NCI-H748 treated with DMSO at 0.1 percent for 48 hours (cell line): ENCODE data around the gene PACSIN2.

Experiments
- DNase-seq: peaks from one replicate; lab custom pipeline; 2025; lab: John Stamatoyannopoulos, UW

The PACSIN2 gene

DNA sequence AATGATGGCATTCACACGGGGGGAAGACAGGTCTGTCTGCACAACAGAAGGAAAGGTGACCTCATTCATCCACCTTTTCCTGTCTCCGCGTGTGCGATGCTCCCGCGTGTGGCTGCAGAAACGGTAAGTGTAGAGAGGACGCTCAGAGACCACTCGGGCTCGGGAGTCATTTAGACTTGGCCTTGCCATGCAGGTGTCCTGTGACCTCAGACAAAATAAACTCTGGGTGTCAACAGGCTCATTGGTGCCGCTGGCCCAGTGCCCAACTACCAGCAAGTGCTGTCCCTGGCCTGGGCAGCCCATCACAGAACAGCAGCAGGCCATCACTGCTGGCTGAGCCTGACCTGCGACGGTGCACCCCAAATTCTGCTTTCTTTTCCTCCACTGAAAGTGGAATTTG lies 109.7 kb downstream of the PACSIN2 start:
- no peak for DNase-seq

DNA sequence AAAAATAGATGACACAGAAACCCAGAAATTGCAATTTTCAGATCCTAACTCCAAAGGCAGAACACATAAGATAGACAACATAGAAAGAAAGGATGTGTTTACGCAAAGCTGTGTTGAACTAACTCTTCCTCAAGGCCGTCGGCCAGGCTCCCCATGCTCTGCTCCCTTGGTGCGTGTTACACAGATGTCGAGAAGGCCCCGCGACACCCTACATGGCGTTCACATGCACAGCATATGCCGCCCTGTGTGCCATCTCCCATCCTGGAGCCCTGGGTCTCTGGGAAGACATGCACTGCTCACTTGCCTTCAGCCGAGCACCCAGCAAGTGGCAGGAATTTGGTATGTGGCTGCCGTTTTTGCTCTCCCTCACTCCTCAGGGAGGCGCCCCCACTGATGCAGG lies 110.9 kb downstream of the PACSIN2 start:
- DNase-seq, result no peak

GRCh38 chr22:42902875-42903510 lies 112.0 kb downstream of the PACSIN2 start:
- no peak for DNase-seq

DNA sequence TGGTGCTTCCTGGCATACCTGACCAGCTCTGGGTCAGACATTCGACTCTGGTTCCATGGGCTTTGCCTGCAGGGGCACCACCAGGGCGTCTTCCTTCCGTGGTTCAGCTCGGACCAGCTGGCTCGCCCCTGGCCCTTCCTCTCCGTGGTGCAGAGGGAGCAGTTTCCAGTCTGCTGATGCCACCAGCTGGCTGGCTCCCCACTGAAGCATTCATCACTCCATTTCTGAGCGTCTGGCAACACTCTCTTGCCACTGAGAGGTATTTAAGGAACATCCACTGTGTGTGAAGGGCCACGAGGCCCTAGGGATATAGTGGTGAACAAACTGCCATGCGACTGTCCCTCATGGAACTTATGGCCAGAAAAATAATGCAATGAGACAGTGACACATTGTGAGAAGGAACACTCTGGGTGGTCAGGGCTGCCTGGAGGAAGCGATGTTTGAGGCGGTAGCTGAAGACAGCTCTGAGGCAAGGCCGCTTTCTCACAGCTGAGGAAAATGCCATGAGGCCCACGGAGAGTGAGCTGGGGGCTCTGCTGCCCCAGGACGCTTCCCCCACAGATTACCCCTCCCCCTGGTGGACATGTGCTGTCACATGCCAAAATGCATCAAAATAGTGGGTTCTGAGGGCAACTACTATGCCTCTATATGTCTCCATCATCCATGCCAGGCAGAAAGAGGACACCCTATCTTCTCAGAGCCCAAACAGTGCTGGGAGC lies 113.0 kb downstream of the PACSIN2 start:
- DNase-seq, result no peak

- no peak for DNase-seq
Observed at GRCh38 chr22:42897960-42898359, 117.0 kb downstream of the PACSIN2 start.

DNA sequence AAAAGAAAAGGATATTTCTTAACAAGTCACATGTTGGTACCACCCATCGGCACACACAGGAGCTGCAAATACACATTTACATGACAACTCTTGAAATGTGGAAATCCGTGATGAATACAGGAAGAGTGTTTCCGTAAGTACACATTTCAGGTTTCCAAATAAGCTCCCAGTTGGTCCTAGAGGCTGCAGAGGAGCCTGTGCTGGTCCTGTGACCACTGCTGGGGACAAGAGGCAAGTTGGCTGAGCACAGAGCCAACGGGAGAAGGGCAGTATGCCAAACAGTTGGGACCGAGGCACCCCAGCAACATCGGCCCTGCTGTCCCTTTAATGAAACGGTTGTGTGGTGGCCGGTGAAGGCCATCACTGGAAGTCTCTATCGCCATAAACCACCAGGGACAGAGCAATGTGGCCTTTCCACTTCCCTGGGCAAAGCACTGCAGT lies 119.4 kb downstream of the PACSIN2 start:
- DNase-seq, result no peak

- DNase-seq, result no peak
Observed at GRCh38 chr22:42895087-42895486, 119.9 kb downstream of the PACSIN2 start.

GRCh38 chr22:42893371-42894150 lies 121.4 kb downstream of the PACSIN2 start:
- no peak for DNase-seq

DNA sequence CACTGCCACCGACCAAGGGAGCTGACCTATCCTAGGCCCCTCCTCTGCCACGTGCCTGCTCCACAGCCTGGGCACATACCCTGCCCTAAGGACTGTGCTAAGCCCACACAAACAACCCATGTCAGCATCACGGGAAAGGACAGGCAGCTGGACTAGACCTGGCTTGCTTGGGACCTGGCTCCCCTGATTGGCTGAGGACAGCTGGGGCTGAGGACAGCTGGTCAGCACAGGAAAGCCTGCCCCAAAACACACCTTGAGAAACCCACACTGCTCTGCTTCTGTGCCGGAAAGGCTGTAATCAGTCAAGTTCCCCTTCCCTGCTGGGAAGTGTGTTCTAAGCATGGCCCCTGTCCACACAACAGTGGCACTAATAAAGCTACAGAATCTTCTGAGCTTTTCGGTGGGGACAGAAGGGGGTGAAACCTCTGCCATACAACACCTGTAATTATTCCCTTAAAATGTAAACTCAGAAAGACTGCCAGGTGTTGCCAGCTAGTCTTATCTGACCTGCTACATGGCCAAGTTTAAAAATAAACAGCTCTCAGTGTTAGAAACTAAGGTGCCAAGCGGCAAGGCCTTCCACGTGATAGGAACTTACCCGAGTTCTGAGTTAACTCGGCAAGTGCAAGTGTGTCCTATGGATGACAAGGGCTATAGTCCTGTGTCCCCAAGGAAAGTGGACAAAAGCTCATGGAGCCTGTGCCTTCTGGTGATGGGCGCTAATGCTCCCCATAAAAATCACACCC lies 122.2 kb downstream of the PACSIN2 start:
- no peak for DNase-seq

- no peak for DNase-seq
Observed at GRCh38 chr22:42892156-42892555, 122.8 kb downstream of the PACSIN2 start.

DNA sequence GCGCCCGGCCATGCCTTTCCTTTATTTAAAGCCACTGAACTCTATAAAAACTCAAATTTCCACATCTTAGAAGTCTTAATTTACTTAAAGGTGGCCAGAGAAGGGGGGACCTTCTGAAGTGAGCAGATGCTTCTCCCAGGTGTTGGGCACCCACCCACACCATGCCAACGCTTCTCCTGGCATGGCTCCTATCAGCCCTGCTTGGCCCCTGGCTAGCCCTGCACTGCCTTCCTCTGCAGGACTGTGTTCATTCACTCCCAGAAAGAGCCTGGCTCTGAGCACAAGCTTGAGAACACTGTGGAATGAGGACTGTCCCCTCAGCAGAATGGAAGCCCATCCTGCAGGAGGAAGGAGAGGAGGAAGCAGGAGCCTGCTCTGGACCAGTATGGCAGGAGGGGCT lies 123.3 kb downstream of the PACSIN2 start:
- no peak for DNase-seq

DNA sequence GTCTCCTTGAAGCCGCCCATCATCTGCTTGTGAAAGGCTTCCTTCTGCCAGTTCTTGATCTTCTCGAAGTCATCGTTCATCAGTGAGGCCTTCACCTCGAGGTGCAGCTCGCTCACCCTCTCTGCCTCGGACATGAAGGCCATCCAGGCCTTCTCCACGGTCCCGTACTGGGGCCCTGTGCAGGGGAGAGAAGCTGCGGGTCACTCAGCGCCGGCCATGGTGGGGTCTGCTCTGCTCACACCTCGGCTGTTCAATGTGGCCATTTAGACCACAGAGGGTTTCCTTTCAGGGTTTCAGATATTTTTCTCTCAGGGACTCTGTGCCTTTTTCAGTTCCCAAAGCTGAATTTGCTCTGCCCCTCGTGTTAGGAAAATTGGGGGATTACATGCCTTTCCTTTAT lies 123.9 kb downstream of the PACSIN2 start:
- DNase-seq, result no peak

DNA sequence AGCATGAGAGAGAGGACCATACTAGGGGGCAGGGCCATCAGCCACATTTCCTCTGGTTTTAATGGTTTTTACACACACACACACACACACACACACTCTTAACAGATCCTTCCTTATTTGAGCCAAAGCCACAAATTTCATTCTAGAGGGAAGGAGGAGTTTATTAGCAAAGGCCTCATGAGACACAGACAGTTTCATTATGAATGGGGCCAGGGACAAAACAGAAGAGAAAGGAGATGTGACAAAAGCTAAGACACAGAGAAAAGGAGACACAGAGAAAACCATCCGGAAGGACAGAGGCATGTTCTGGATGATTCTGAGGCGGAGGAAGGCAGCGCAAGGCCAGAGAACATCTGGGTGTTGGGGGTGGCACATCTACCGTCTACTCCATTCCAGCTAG lies 125.6 kb downstream of the PACSIN2 start:
- DNase-seq, result no peak

DNA sequence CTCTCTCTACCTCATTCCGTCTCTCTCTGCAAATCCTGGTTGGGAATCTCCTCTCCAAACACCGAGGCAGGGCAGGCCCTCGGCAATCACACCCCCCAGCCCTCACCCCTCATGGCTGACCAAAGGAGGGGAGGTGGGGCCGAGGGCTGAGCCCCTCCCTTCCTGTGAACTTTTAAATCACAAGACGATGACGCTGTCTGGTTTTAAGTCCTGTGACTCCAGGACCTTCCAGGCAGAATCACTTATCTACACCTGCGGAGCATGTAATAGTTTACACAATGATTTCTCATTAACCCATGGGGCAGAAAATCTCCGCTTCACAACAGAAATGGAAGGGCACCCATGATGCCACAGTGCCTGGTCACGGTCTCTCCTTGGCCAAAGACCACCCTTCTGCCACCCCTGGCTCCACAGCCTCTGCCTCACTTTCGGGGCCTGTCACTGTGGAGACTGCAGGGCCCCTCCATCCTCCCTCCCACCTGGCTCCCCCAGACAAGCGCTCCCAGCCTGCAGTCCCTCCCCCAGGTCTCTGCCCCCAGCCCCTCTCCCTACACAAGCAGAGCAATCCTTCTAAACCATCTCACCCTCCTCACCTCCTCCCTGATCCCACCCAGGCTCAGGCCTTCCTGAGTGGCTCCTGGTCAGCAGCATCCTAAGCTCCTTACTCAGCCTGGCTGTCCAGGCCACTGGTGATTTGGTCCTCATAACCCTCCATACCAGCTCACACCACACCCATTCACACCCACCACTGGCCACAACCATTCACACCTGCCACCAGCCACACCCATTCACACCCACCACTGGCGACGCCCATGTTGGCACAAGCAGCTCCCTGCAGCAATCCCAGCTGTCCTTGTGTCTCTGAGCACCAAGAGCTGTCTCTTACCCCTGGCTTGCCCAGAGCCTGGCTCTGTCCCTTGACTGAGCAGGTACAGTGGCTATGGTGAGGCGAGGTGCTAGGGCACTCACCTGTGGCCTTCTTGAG lies 127.1 kb downstream of the PACSIN2 start:
- DNase-seq, result no peak

DNA sequence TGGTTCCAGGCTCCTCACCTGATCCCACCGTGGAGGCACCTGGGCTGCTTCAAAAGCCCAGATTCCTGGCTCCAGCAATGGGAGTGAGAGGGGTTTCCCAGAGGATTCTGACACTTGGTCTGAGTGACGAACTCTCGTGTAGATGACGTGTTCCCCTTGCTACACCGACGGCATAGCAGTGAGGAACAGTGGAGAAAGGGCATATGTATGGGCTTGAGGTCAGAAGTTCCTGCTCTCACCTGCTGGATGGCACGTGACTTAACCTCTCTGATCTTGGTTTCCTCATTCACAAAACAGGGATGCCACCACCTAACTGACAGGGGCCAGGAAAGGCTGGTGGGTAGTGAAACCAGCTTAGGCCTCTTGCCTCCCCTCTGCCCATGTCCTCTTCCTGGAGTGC lies 127.8 kb downstream of the PACSIN2 start:
- no peak for DNase-seq

GRCh38 chr22:42885446-42885845 lies 129.5 kb downstream of the PACSIN2 start:
- no peak for DNase-seq

GRCh38 chr22:42884616-42885375 lies 130.2 kb downstream of the PACSIN2 start:
- no peak for DNase-seq

GRCh38 chr22:42883970-42884369 lies 131.0 kb downstream of the PACSIN2 start:
- DNase-seq, result no peak

GRCh38 chr22:42883121-42883520 lies 131.8 kb downstream of the PACSIN2 start:
- no peak for DNase-seq

- no peak for DNase-seq
Observed at GRCh38 chr22:42881982-42882656, 132.8 kb downstream of the PACSIN2 start.
